ENCODE data around the gene LRRC27. TPM values are rescaled to one million over a fixed set of nuclear protein-coding genes. Genes with fewer than 3 reads are reported as not detected.
A peak's percentile ranks its signal among the peaks of the same experiment; 100 is the strongest.

LRRC27 gene
- total and polyA plus RNA-seq, 2 donors (not counting 1 experiment from before 2014, with no cell fraction given), result 23.6 to 25.6 TPM

DNA sequence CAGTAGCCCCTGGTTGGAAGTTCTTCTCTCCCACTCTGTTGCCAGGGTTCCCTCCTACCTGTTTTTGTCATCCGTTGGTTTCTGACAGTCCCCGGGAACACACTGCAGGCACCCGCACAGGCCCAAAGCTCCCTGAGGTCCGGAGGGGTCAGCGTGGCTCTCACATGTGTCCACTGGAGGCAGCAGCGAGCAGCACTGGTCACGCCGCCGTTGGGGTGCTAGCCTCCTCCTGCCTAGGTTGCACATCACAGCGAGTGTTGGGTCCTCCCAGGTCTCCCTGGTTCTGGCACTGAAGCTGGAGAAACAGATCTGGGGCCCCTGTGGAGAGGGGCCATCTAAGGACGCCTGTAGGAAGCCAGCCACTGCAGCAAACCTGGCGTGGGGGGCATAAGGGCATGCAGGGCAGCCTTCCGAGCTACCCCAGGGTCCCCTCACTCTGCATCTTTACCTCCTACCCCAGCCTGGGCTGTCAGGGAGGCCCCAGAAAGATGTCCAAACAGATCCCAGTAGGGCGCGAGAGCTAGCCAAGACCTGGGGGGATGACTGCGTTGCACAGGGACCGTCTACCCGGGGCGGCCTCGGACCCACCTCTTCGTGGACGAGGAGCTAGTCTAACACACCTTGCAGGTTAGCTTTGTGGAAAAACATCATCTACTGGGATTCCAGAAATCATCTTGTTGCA, 28.9 kb downstream of the LRRC27 start:
- H3K27ac Mint-ChIP-seq, result no peak overlapping the region
- CTCF ChIA-PET, result interaction anchor here (0.8 to 1.7 kb wide), 3 partner anchors 8 to 99 kb away, joined by 3 to 4 read pairs (median 3); no protein-coding TSS in a partner anchor
- WGBS (ENCODE audit: insufficient coverage), result 86% methylated on average over 22 of the region's 22 CpGs

DNA sequence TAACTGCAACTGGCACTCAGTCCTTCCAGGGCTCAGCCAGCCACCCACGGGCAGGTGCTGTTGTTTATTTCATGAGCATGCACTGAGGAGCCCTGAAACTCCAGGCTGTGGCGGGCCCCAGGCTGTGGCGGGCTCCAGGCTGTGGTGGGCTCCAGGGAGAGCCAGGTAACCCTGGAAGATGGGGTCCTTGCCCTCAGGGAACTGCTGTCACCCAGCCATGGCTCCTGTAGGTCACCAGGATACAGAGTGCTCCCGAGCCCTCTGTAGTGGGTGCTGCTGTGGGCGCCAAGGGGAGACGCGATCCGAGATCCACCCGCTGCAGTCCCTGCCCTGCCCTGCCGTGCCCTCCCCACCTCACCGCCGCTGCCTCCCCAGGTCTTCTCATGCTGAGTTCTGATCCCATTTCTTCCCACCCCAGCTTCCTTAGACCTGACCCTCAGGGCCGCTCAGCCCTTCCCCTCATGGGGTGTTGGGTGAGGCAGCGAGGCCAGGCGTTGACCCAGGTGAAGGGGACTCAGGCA, 29.6 kb downstream of the LRRC27 start:
- POLR2A ChIA-PET, result no interaction called here
- no peak for DNase-seq
- Histone ChIP-seq H4K20me1 (ENCODE audit: control insufficient read depth, insufficient read depth, low read length, poor library complexity, severe bottlenecking) (no peaks in the 10 kb centered on the region), H2AFZ (ENCODE audit: insufficient read depth, low read depth, low read length, poor library complexity, severe bottlenecking) (no peak overlapping the region), H3K9me3 (ENCODE audit: control extremely low read depth in 1 of 3, control insufficient read depth in 2 of 3, insufficient read depth in 1 of 3, low read length in 2 of 3) (peaks cover 0 to 7% (median 0%) of the 10 kb centered on the region in 3 donors), H3K9ac (ENCODE audit: low read length) (no peak overlapping the region), H3K4me2 (replicated peaks; ENCODE audit: low read depth, low read length, poor library complexity, severe bottlenecking) (no peak overlapping the region), H3K27me3 (replicated peaks in 1 of 4; ENCODE audit: control extremely low read depth in 1 of 4, control insufficient read depth in 3 of 4, insufficient read depth in 4 of 4, low read length in 3 of 4) (no peaks in the 10 kb centered on the region), H3K4me1 (ENCODE audit: control insufficient read depth in 2 of 2, insufficient read depth in 2 of 2, low read length in 2 of 2) (no peaks in the 10 kb centered on the region), H3K4me3 (ENCODE audit: control extremely low read depth in 1 of 5, extremely low read depth in 1 of 5, insufficient read depth in 1 of 5, low read depth in 2 of 5, low read length in 4 of 5) (no peak overlapping the region), H3K36me3 (replicated peaks in 1 of 2; ENCODE audit: control extremely low read depth in 1 of 2, control insufficient read depth in 1 of 2, extremely low read depth in 1 of 2, insufficient read depth in 2 of 2, low read length in 1 of 2) (peaks cover 0 to 5% of the 10 kb centered on the region in 2 experiments), H3K27ac (ENCODE audit: low read length in 2 of 2) (no peak overlapping the region), H3K79me2 (ENCODE audit: control insufficient read depth, insufficient read depth, low read length) (no peaks in the 10 kb centered on the region)
- no peaks in the 10 kb centered on the region for H3K4me1 Mint-ChIP-seq
- no peaks in the 10 kb centered on the region for H3K27me3 Mint-ChIP-seq
- H3K4me3 Mint-ChIP-seq, result no peak overlapping the region
- ATAC-seq (ENCODE audit: low read depth), result no peak
- no peak for TF ChIP-seq EZH2 (IDR thresholded peaks at IDR 0.05; ENCODE audit: borderline replicate concordance, insufficient read depth, low read depth, low read length, poor library complexity, severe bottlenecking)
- TF ChIP-seq, protein P1, sequence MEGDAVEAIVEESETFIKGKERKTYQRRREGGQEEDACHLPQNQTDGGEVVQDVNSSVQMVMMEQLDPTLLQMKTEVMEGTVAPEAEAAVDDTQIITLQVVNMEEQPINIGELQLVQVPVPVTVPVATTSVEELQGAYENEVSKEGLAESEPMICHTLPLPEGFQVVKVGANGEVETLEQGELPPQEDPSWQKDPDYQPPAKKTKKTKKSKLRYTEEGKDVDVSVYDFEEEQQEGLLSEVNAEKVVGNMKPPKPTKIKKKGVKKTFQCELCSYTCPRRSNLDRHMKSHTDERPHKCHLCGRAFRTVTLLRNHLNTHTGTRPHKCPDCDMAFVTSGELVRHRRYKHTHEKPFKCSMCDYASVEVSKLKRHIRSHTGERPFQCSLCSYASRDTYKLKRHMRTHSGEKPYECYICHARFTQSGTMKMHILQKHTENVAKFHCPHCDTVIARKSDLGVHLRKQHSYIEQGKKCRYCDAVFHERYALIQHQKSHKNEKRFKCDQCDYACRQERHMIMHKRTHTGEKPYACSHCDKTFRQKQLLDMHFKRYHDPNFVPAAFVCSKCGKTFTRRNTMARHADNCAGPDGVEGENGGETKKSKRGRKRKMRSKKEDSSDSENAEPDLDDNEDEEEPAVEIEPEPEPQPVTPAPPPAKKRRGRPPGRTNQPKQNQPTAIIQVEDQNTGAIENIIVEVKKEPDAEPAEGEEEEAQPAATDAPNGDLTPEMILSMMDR (IDR thresholded peaks at IDR 0.05), result no peak
- no peak overlapping the region for H3K27ac Mint-ChIP-seq
- H3K9me3 Mint-ChIP-seq (ENCODE audit: insufficient read depth), result no peaks in the 10 kb centered on the region
- intact Hi-C loops (cut with micrococcal nuclease), result no loop called here
- CTCF ChIA-PET, result interaction anchor here (1.1 to 1.7 kb wide), 2 partner anchors 9 to 90 kb away, joined by 3 to 4 read pairs; no protein-coding TSS in a partner anchor
- WGBS (ENCODE audit: insufficient coverage), result 95% methylated on average over 5 of the region's 15 CpGs

More for the DNA sequence above, 28.9 kb downstream of the LRRC27 start:
- Histone ChIP-seq H3K4me2 (replicated peaks; ENCODE audit: low read depth, low read length, poor library complexity, severe bottlenecking) (no peak overlapping the region), H3K27ac (ENCODE audit: low read length in 2 of 2) (no peak overlapping the region), H3K36me3 (replicated peaks in 1 of 2; ENCODE audit: control extremely low read depth in 1 of 2, control insufficient read depth in 1 of 2, extremely low read depth in 1 of 2, insufficient read depth in 2 of 2, low read length in 1 of 2) (no peaks in the 10 kb centered on the region), H2AFZ (ENCODE audit: insufficient read depth, low read depth, low read length, poor library complexity, severe bottlenecking) (no peak overlapping the region), H3K4me3 (ENCODE audit: control extremely low read depth in 1 of 5, extremely low read depth in 1 of 5, insufficient read depth in 1 of 5, low read depth in 2 of 5, low read length in 4 of 5) (no peak overlapping the region), H4K20me1 (ENCODE audit: control insufficient read depth, insufficient read depth, low read length, poor library complexity, severe bottlenecking) (no peaks in the 10 kb centered on the region), H3K9me3 (ENCODE audit: control extremely low read depth in 1 of 3, control insufficient read depth in 2 of 3, insufficient read depth in 1 of 3, low read length in 2 of 3) (peaks cover 0 to 7% (median 0%) of the 10 kb centered on the region in 3 donors), H3K4me1 (ENCODE audit: control insufficient read depth in 2 of 2, insufficient read depth in 2 of 2, low read length in 2 of 2) (no peaks in the 10 kb centered on the region), H3K27me3 (replicated peaks in 1 of 4; ENCODE audit: control extremely low read depth in 1 of 4, control insufficient read depth in 3 of 4, insufficient read depth in 4 of 4, low read length in 3 of 4) (no peaks in the 10 kb centered on the region), H3K79me2 (ENCODE audit: control insufficient read depth, insufficient read depth, low read length) (no peaks in the 10 kb centered on the region), H3K9ac (ENCODE audit: low read length) (no peak overlapping the region)
- intact Hi-C loops (cut with micrococcal nuclease), result no loop called here
- Mint-ChIP-seq H3K9me3 (ENCODE audit: insufficient read depth) (no peaks in the 10 kb centered on the region), H3K4me1 (no peaks in the 10 kb centered on the region), H3K4me3 (no peak overlapping the region), H3K27me3 (no peaks in the 10 kb centered on the region)
- POLR2A ChIA-PET, result no interaction called here
- DNase-seq, result no peak
- ATAC-seq (ENCODE audit: low read depth), result peak; percentile 33
- TF ChIP-seq, protein P1 (IDR thresholded peaks at IDR 0.05), result peak; percentile 55
- no peak for TF ChIP-seq EZH2 (IDR thresholded peaks at IDR 0.05; ENCODE audit: borderline replicate concordance, insufficient read depth, low read depth, low read length, poor library complexity, severe bottlenecking)
